Neutrophil (primary cell): Measurements from ENCODE around the gene OSBPL10.

Experiments used
- H3K27ac ChIP-seq: fragments of 200-600 bp; sonication (generic); 2 replicates; pipeline ENCODE4 v1.5.1; 2016; ENCODE audit warnings: mild to moderate bottlenecking, moderate library complexity
- H3K27me3 ChIP-seq: fragments of 200-600 bp; sonication (generic); 2 replicates; pipeline ENCODE4 v1.6.0; 2016; ENCODE audit warnings: mild to moderate bottlenecking
- H3K36me3 ChIP-seq: fragments of 200-600 bp; sonication (generic); 2 replicates; pipeline ENCODE4 v1.5.1; 2017
- H3K4me1 ChIP-seq, 2 experiments: fragments of 200-600 bp in 1 of 2; sonication (generic) in 1 of 2; 1 replicate in 1 of 2; 2 replicates in 1 of 2; pipeline versions ENCODE4 v1.5.1 to v1.6.1; 2013 to 2016; ENCODE audit warnings: low read depth in 1 of 2, low read length in 1 of 2, mild to moderate bottlenecking in 1 of 2, moderate library complexity in 1 of 2; ENCODE audit not compliant: control insufficient read depth in 1 of 2, insufficient read depth in 1 of 2
- H3K4me3 ChIP-seq, 2 experiments: fragments of 200-600 bp in 1 of 2; sonication (generic) in 1 of 2; 1 replicate in 1 of 2; 2 replicates in 1 of 2; pipeline ENCODE4 v1.5.1; 2013 to 2016; ENCODE audit warnings: low read depth in 1 of 2, low read length in 1 of 2, mild to moderate bottlenecking in 1 of 2, moderate library complexity in 1 of 2
- H3K9me3 ChIP-seq: fragments of 200-600 bp; sonication (generic); 2 replicates; pipeline ENCODE4 v1.5.1; 2016
- CTCF ChIP-seq: fragments of 200-600 bp; sonication (generic); IDR thresholded peaks from 2 replicates; pipeline ENCODE4 v1.5.1; 2016; ENCODE audit warnings: antibody characterized with exemption

Gene OSBPL10

GRCh38 chr3:31840252-31840651, 140.8 kb downstream of the OSBPL10 start:
- no peaks in the 10 kb centered on the region for H3K36me3 ChIP-seq
- no peaks in the 10 kb centered on the region for H3K4me1 ChIP-seq
- no peak overlapping the region for H3K27ac ChIP-seq
- TF ChIP-seq CTCF, result no peak
- H3K9me3 ChIP-seq, result no peaks in the 10 kb centered on the region
- H3K4me3 ChIP-seq, result no peak overlapping the region
- no peaks in the 10 kb centered on the region for H3K27me3 ChIP-seq

- no peak overlapping the region for H3K27ac ChIP-seq
Observed at GRCh38 chr3:31839144-31839917, 141.7 kb downstream of the OSBPL10 start.

GRCh38 chr3:31836131-31837075, 144.7 kb downstream of the OSBPL10 start:
- H3K27ac ChIP-seq, result no peak overlapping the region
- H3K4me3 ChIP-seq, result no peak overlapping the region
- H3K9me3 ChIP-seq, result no peaks in the 10 kb centered on the region
- H3K27me3 ChIP-seq, result no peaks in the 10 kb centered on the region
- H3K4me1 ChIP-seq, result no peaks in the 10 kb centered on the region
- no peak for TF ChIP-seq CTCF
- H3K36me3 ChIP-seq, result no peaks in the 10 kb centered on the region

More at GRCh38 chr3:31839144-31839917, 141.7 kb downstream of the OSBPL10 start:
- Histone ChIP-seq H3K4me3 (no peak overlapping the region), H3K9me3 (no peaks in the 10 kb centered on the region), H3K4me1 (no peaks in the 10 kb centered on the region), H3K36me3 (no peaks in the 10 kb centered on the region), H3K27me3 (no peaks in the 10 kb centered on the region)
- TF ChIP-seq CTCF, result no peak

DNA sequence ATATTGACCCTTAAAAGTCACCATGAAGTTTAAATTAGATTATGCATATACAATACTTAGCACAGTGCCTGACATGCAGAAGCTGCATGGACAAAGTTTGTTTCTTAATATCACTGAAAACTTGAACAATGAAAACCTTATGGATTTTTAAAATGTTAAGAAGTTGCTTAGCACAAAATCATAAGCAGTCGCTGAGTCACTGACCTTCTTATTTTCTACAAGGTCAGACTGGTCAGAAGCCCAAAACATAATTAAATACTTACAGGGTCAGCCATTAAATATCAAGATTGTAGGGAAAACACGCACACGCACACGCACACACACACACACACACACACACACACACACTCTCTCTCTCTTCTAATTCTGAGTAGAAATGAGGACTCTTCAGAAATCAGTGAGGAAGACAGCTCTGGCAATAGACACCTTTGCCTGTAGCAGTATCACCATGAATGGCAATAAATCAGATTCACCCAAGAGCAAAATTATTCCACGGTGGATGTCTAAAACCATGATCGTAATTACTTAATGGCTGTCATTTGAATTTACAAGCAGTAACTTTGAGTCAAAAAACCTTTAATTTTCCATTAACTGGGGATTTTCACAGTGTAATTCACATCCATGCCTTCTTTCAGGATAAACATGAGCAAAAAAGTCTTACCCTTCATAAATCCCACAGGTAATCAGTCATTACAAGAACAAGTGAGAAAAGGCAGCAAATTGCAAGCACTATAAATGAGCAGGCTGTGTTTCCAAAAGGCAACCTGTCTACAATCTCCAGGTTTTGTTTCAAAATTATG, 147.5 kb downstream of the OSBPL10 start:
- Histone ChIP-seq H3K36me3 (no peaks in the 10 kb centered on the region), H3K9me3 (no peaks in the 10 kb centered on the region), H3K4me3 (no peak overlapping the region), H3K27ac (no peak overlapping the region), H3K27me3 (no peaks in the 10 kb centered on the region), H3K4me1 (no peaks in the 10 kb centered on the region)
- no peak for TF ChIP-seq CTCF

GRCh38 chr3:31832551-31832950, 148.5 kb downstream of the OSBPL10 start:
- no peaks in the 10 kb centered on the region for H3K9me3 ChIP-seq
- no peaks in the 10 kb centered on the region for H3K4me1 ChIP-seq
- no peaks in the 10 kb centered on the region for H3K36me3 ChIP-seq
- no peak for TF ChIP-seq CTCF
- H3K4me3 ChIP-seq, result no peak overlapping the region
- H3K27ac ChIP-seq, result no peak overlapping the region
- no peaks in the 10 kb centered on the region for H3K27me3 ChIP-seq
